Measurements from ENCODE around the gene C2orf42.

- TF ChIP-seq CTCF (conservative IDR thresholded peaks at IDR 0.05; ENCODE audit: low read depth, low read length) = no peak
- TF ChIP-seq EZH2 (IDR thresholded peaks at IDR 0.05; ENCODE audit: low read length, unreplicated experiment) = no peak
- TF ChIP-seq EZH2phosphoT487 (IDR thresholded peaks at IDR 0.05; ENCODE audit: borderline replicate concordance, low read length) = no peak
Measured at GRCh38 chr2:70160545-70160944, 30.3 kb downstream of the C2orf42 start.
